Stimulated activated CD8-positive, alpha-beta memory T cell treated with anti-CD3 and anti-CD28 coated beads, Interleukin-12 subunit alpha, Interleukin-12 subunit beta, amount 100 ng/mL, for 1 hour (primary cell): ENCODE measurements around the gene ZMYND12.

ENCODE experiments used
- DNase-seq: peaks from one replicate; pipeline ENCODE4 v3.0.0-alpha.2; 2020; ENCODE audit warnings: low read depth

ZMYND12 gene

DNA sequence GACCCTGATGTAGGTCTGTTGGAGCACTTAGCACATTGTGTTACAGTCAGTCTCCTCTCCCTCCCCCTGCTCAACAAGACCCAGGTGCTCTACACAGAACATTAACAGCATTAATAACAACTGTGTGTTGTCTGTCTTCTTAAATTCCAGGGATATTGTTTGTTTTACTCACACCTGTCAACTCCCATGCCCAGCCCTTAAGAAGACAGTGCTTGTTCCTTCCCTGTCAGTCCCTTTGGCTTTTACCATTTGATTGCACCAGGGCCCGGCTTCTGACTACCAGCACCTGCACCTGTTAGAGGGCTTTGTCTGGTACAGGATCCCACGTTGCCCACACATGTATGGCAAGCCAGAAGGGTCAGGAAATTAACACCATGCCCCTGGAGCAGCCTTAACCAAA, 63.6 kb downstream of the ZMYND12 start:
- no peak for DNase-seq

DNA sequence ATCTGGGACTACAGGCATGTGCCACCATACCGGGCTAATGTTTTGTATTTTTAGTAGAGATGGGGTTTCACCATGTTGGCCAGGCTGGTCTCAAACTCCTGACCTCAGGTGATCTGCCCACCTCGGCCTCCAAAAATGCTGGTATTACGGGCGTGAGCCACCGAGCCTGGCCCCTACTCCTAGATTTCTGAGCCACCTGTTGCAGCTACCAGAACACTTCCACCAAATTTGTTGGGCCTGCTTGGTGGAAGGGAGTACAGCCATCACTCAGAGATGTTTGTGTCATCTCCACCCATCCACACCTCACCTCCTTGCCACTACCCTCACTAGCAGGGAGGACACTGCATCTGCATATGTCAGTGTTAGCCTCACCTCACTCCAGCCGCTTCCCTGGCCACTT, 69.8 kb downstream of the ZMYND12 start:
- DNase-seq: no peak

DNA sequence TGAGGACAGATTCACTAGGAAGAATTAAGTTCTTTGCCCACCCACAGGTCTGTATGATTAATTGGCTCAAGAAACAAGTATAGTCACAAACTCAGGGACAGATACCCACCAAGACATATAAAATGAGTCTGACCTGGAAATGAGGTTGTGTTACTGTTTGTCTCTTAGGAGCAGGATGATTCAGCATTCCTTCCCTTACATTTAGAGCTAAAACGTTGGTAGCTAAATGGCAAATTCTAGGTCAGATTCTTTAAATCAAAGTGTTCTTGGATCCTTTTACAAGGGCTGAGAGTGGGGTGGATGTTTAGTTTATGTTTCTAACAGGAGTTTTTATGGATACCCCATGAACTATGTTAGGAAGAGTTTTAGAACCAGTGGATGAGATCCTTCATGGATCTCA, 70.5 kb downstream of the ZMYND12 start:
- DNase-seq: no peak

DNA sequence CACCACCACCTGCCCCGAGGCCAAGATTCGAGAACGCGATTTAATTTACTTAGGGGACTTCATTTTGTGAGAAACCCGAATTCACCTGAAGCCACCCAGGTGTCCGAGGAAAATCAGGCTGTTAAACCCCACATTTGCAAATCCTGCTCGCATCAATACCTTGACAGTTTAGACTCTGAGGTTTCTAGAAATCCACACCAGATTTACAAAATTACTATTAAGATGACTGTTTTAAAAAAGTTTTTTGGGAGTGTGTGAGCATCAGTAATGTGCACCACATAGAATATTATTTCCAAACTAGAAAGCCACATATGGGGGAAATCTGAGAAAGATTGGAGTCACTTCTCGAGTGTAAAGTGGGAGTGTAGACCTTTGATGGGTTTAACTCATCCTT, 74.5 kb downstream of the ZMYND12 start:
- DNase-seq: no peak

DNA sequence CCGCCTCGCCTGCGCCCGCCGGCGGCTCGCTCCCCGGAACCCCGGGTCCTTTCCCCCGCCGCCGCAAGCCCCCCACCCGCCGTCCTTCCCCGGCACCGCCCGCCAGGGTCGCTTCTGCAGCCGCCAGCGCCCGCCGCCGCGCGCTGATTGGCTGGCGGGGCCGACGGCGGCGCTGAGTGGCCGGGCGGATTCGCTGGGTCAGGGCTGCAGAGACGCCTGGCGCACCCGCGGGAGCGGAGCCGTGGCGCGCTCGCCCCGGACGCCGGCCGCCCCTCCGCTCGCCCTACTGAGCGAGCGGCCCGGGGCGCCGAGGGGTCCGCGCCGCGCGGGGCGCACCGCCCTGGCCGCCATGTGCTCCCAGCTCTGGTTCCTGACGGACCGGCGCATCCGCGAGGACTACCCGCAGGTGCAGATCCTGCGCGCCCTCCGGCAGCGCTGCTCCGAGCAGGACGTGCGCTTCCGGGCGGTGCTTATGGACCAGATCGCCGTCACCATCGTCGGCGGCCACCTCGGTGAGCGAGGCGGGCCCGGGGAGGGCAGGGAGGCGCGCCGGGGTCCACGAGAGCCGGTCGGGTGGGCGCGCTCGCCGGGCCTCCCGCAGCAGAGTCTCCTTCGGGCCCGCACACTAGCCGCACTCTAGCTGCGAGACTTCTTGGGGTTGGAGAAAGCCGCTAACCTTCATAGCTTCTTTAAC, 75.1 kb downstream of the ZMYND12 start, which contains the start of gene RIMKLA:
RIMKLA (plus strand) TSS at position 207 of the 694 bp plus-strand sequence; CDS start at position 350, 143 bp downstream.
- DNase-seq: no peak
